C4-2B (cell line): ENCODE measurements around the gene SORBS2.

Source experiments
- CTCF ChIP-seq: fragments of 450-650 bp; conservative IDR thresholded peaks from 2 replicates; pipeline ENCODE4 v1.5.1; 2017; ENCODE audit warnings: mild to moderate bottlenecking
- ZFX ChIP-seq: fragments of 450-650 bp; IDR thresholded peaks from 2 replicates; pipeline ENCODE4 v1.6.1; 2017

GRCh38 chr4:185717377-185717741 lies 94.6 kb downstream of the SORBS2 start:
- TF ChIP-seq CTCF (no peak), ZFX (no peak)
